Left kidney (tissue), 1 donor: ENCODE data around the gene ORC3. TPM values are rescaled to one million over a fixed set of nuclear protein-coding genes. Genes with fewer than 3 reads are reported as not detected.

Experiments
- polyA plus RNA-seq: library from polyadenylated mRNA; unstranded; fragments of 120-200 nt; gene quantifications from one replicate; pipeline ENCODE4 v1.2.1, GENCODE V29; 2013; ENCODE audit not compliant: insufficient read length

Gene ORC3
- polyA plus RNA-seq, 1 donor, result 47.5 TPM

Other genes with a start within 250 kb of the ORC3 start
- 7.8 TPM for gene C6orf163, start 245.3 kb upstream of the ORC3 start, polyA plus RNA-seq
- 4.8 TPM for gene CFAP206, start 182.2 kb upstream of the ORC3 start, polyA plus RNA-seq
- gene SLC35A1, start 117.2 kb upstream of the ORC3 start, polyA plus RNA-seq, result 46.0 TPM
- 71.7 TPM for gene RARS2, start 148 bp upstream of the ORC3 start, polyA plus RNA-seq
- 69.1 TPM for gene AKIRIN2, start 112.1 kb downstream of the ORC3 start, polyA plus RNA-seq